ENCODE data around the gene ANKFN1.

GRCh38 chr17:56514899-56515298 is 361.6 kb downstream of the ANKFN1 start:
- TF ChIP-seq, protein P1, sequence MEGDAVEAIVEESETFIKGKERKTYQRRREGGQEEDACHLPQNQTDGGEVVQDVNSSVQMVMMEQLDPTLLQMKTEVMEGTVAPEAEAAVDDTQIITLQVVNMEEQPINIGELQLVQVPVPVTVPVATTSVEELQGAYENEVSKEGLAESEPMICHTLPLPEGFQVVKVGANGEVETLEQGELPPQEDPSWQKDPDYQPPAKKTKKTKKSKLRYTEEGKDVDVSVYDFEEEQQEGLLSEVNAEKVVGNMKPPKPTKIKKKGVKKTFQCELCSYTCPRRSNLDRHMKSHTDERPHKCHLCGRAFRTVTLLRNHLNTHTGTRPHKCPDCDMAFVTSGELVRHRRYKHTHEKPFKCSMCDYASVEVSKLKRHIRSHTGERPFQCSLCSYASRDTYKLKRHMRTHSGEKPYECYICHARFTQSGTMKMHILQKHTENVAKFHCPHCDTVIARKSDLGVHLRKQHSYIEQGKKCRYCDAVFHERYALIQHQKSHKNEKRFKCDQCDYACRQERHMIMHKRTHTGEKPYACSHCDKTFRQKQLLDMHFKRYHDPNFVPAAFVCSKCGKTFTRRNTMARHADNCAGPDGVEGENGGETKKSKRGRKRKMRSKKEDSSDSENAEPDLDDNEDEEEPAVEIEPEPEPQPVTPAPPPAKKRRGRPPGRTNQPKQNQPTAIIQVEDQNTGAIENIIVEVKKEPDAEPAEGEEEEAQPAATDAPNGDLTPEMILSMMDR (IDR thresholded peaks at IDR 0.05), result no peak
- no peak for TF ChIP-seq POLR2A (IDR thresholded peaks at IDR 0.05)
